CD4-positive, alpha-beta memory T cell (primary cell): ENCODE results near the gene PMF1. TPM values are rescaled to one million over a fixed set of nuclear protein-coding genes. Genes with fewer than 3 reads are reported as not detected.
"Not testable (repeated sequence)": the region's sequence is repeated elsewhere in the genome, so short reads cannot be mapped to it uniquely, and the experiment has no call there.

Experiments used
- CTCF ChIA-PET: fragments of 350-600 bp; sonication (Branson Sonifier 250); formaldehyde crosslinking; loops from one replicate; lab custom pipeline; 2021; ENCODE audit warnings: inconsistent platforms; ENCODE audit not compliant: partially characterized antibody; lab: Charles Lee
- POLR2A ChIA-PET: fragments of 350-600 bp; sonication (Branson Sonifier 250); formaldehyde crosslinking; loops from one replicate; lab custom pipeline; 2021; ENCODE audit not compliant: partially characterized antibody; lab: Charles Lee
- DNase-seq, 5 donors: peaks; one replicate each; pipeline versions ENCODE4 v3.0.0 to v3.0.0-alpha.2; 2020 to 2022; ENCODE audit warnings: mixed read lengths in 1 of 5
- H3K27ac ChIP-seq: one replicate; pipeline ENCODE4 v1.7.0; 2013; ENCODE audit warnings: low read depth, low read length
- H3K27me3 ChIP-seq: 2 replicates; pipeline ENCODE4 v1.7.0; 2013; ENCODE audit warnings: mild to moderate bottlenecking, low read length, moderate library complexity; ENCODE audit not compliant: insufficient read depth
- H3K36me3 ChIP-seq: 2 replicates; pipeline ENCODE4 v1.7.0; 2013; ENCODE audit warnings: mild to moderate bottlenecking, low read length, moderate library complexity; ENCODE audit not compliant: insufficient read depth
- H3K4me1 ChIP-seq: 2 replicates; pipeline ENCODE4 v1.7.0; 2013; ENCODE audit warnings: mild to moderate bottlenecking, low read length, moderate library complexity; ENCODE audit not compliant: insufficient read depth
- H3K4me3 ChIP-seq, 2 donors: one replicate each; pipeline ENCODE4 v1.7.0; 2013; ENCODE audit warnings: low read length in 2 of 2, mild to moderate bottlenecking in 1 of 2
- H3K9me3 ChIP-seq, 2 donors: one replicate each; pipeline ENCODE4 v1.7.0; 2013; ENCODE audit warnings: low read length in 2 of 2, control low read depth in 1 of 2; ENCODE audit not compliant: control insufficient read depth in 1 of 2
- H3K27ac Mint-ChIP-seq, 7 donors: one replicate each; pipeline ENCODE4 v1.8.0; 2020 to 2021; ENCODE audit warnings: mixed read lengths in 7 of 7, mild to moderate bottlenecking in 6 of 7, inconsistent platforms in 3 of 7, moderate library complexity in 3 of 7
- H3K27me3 Mint-ChIP-seq, 2 donors: one replicate each; pipeline ENCODE4 v1.8.0; 2020 to 2021; ENCODE audit warnings: mixed read lengths in 2 of 2
- H3K36me3 Mint-ChIP-seq, 2 donors: one replicate each; pipeline ENCODE4 v1.8.0; 2020 to 2021; ENCODE audit warnings: mixed read lengths in 2 of 2, inconsistent platforms in 1 of 2, mild to moderate bottlenecking in 1 of 2
- H3K4me1 Mint-ChIP-seq, 4 donors: one replicate each; pipeline ENCODE4 v1.8.0; 2020 to 2021; ENCODE audit warnings: mixed read lengths in 4 of 4, mild to moderate bottlenecking in 1 of 4
- H3K4me3 Mint-ChIP-seq, 8 donors: one replicate each; pipeline ENCODE4 v1.8.0; 2020 to 2021; ENCODE audit warnings: mixed read lengths in 8 of 8, mild to moderate bottlenecking in 7 of 8, moderate library complexity in 6 of 8, inconsistent platforms in 3 of 8
- H3K9me3 Mint-ChIP-seq, 8 donors: one replicate each; pipeline ENCODE4 v1.8.0; 2020 to 2021; ENCODE audit warnings: mixed read lengths in 8 of 8, mild to moderate bottlenecking in 5 of 8, inconsistent platforms in 3 of 8, moderate library complexity in 1 of 8
- intact Hi-C: fragments of 100-400 bp; cut with micrococcal nuclease; formaldehyde crosslinking; loops from one replicate; pipeline ENCODE4 v1.15.1; 2023
- polyA plus RNA-seq, 2 donors: library from polyadenylated mRNA; unstranded; fragments of 300-500 nt; fragmentation: Illumina TruSeq; gene quantifications; one replicate each; pipeline ENCODE4 v1.2.3, GENCODE V29; 2021
- total RNA-seq, 2 experiments: library from RNA; stranded (reverse); gene quantifications; one replicate each; pipeline ENCODE4 v1.2.3, GENCODE V29; 2021

Gene PMF1
- total and polyA plus RNA-seq, 4 experiments from 2014 or later, result 39.0 to 106 (median 56.8) TPM

DNA sequence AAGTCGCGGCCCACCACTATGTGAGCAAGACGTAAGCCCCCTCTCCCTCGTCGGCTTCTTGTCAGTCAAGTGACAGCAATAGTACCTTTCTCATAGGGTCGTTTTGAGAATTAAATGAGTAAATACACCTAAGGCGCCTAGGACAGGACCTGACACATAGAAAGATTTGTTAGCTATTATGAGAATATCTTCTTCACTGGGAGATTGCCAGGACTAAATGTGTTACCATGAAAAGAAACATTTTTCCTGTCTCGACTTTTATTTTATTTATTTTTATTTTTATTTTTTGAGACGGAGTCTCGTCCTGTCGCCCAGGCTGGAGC, 798 bp downstream of the PMF1 start:
- Mint-ChIP-seq H3K27me3 (no peaks in the 10 kb centered on the region), H3K36me3 (peaks cover 18 to 39% of the 10 kb centered on the region in 2 donors), H3K27ac (peak overlapping the region; percentile 97 to 100 (median 99)), H3K9me3 (peaks cover 0 to 2% (median 0%) of the 10 kb centered on the region in 8 donors), H3K4me3 (peak overlapping the region; percentile 93 to 99 (median 96)), H3K4me1 (peaks cover 18 to 48% (median 34%) of the 10 kb centered on the region in 4 donors)
- Histone ChIP-seq H3K27ac (peak overlapping the region; percentile 98), H3K4me1 (peaks cover 35% of the 10 kb centered on the region), H3K4me3 (peak overlapping the region; percentile 83 to 93), H3K27me3 (no peaks in the 10 kb centered on the region), H3K36me3 (peaks cover 12% of the 10 kb centered on the region), H3K9me3 (no peaks in the 10 kb centered on the region)
- intact Hi-C loops, result loop anchor here (1.0 to 5.0 kb wide), 5 partner anchors 20 to 281 kb away; partner anchors contain the start of genes KHDC4, LAMTOR2, MEX3A and SMG5
- ChIA-PET CTCF (interaction anchor here (1.0 to 5.2 kb wide), 11 partner anchors 12 to 124 kb away, joined by 3 to 65 read pairs (median 5); partner anchors contain the start of genes CCT3, SLC25A44, SMG5 and TSACC), POLR2A (interaction anchor here (0.8 to 3.8 kb wide), 27 partner anchors 8 to 235 kb away, joined by 3 to 54 read pairs (median 5); partner anchors contain the start of genes ARHGEF2, LMNA, MEX3A and SLC25A44)
- DNase-seq, result no peak

- H3K9me3 Mint-ChIP-seq, result peaks cover 0 to 2% (median 0%) of the 10 kb centered on the region in 8 donors
- peaks cover 13 to 35% of the 10 kb centered on the region in 2 donors for H3K36me3 Mint-ChIP-seq
- H3K9me3 ChIP-seq, result no peaks in the 10 kb centered on the region
- H3K27me3 Mint-ChIP-seq, result no peaks in the 10 kb centered on the region
- peak overlapping the region; percentile 98 for H3K27ac ChIP-seq
- intact Hi-C loops, result loop anchor here (5.0 kb wide), 1 partner anchor 282 kb away; the partner anchor contains the start of gene KHDC4
- peak overlapping the region; percentile 75 to 98 (median 81) for H3K4me3 Mint-ChIP-seq
- H3K4me1 ChIP-seq, result peaks cover 37% of the 10 kb centered on the region
- peaks cover 19 to 50% (median 37%) of the 10 kb centered on the region in 4 donors for H3K4me1 Mint-ChIP-seq
- H3K4me3 ChIP-seq, result no peak overlapping the region
- POLR2A ChIA-PET, result interaction anchor here (0.7 to 3.8 kb wide), 8 partner anchors 8 to 87 kb away, joined by 3 to 38 read pairs (median 5); partner anchors contain the start of genes SLC25A44 and SMG5
- peak overlapping the region; percentile 80 to 100 (median 88) for H3K27ac Mint-ChIP-seq
- no peak for DNase-seq
- H3K27me3 ChIP-seq, result no peaks in the 10 kb centered on the region
- CTCF ChIA-PET, result interaction anchor here (1.1 to 5.2 kb wide), 7 partner anchors 11 to 118 kb away, joined by 3 to 65 read pairs (median 7); partner anchors contain the start of gene SMG5
- H3K36me3 ChIP-seq, result peaks cover 12% of the 10 kb centered on the region
These were observed 1.4 kb downstream of the PMF1 start for GRCh38 chr1:156214024-156214748.

DNA sequence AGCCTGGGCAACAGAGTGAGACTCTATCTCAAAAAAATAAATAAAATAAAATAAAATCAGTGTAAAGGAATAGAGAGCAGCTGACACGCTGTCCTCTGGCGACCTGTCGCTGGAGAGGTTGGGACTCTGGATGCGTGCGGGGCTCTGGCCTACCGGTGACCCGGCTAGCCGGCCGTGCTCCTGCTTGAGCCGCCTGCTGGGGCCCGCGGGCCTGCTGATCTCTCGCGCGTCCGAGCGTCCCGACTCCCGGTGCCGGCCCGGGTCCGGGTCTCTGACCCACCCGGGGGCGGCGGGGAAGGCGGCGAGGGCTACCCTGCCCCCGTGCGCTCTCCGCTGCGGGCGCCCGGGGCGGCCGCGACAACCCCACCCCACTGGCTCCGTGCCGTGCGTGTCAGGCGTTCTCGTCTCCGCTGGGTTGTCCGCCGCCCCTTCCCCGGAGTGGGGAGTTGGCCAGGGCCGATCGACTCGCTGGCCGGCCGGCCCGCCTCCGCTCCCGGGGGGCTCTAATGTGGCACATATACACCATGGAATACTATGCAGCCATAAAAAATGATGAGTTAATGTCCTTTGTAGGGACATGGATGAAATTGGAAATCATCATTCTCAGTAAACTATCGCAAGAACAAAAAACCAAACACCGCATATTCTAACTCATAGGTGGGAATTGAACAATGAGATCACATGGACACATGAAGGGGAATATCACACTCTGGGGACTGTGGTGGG, 3.7 kb downstream of the PMF1 start:
- H3K27ac ChIP-seq, H3K4me3 ChIP-seq, H3K9me3 Mint-ChIP-seq, intact Hi-C loops, H3K36me3 ChIP-seq, DNase-seq, H3K4me3 Mint-ChIP-seq, H3K9me3 ChIP-seq, H3K27me3 Mint-ChIP-seq, H3K27me3 ChIP-seq: not testable (repeated sequence)
- Mint-ChIP-seq H3K4me1 (peaks cover 28 to 63% (median 47%) of the 10 kb centered on the region in 4 donors), H3K36me3 (peaks cover 18 to 28% of the 10 kb centered on the region in 2 donors), H3K27ac (peak overlapping the region in 1 of 7 donors; percentile 60)
- POLR2A ChIA-PET, result interaction anchor here (1.2 kb wide), 1 partner anchor 124 kb away, joined by 3 read pairs; no protein-coding TSS in a partner anchor
- CTCF ChIA-PET, result interaction anchor here (5.2 kb wide), 1 partner anchor 9 kb away, joined by 65 read pairs; no protein-coding TSS in a partner anchor
- H3K4me1 ChIP-seq, result peaks cover 41% of the 10 kb centered on the region

DNA sequence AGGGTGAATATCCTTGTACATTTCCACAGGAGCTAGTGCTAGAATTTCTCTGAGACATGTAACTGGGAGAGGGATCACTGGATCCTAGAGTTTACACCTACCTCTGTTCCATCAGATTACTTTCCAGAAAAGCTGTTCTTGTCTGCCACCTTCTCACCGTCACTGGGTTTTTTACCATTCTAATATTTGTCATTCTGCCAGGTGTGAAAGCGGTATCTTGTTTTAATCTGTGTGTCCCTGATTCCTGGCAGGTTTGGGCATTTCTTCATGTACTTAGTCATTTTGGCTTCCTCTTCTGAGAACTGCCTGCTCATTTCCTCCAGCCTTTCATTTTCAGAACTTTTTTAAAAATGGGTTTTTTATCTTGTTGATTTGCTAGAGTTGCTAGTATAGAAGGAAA, 5.1 kb downstream of the PMF1 start:
- intact Hi-C loops, result no loop called here
- Mint-ChIP-seq H3K36me3 (peaks cover 28 to 38% of the 10 kb centered on the region in 2 donors), H3K27me3 (no peaks in the 10 kb centered on the region), H3K4me1 (peaks cover 30 to 69% (median 49%) of the 10 kb centered on the region in 4 donors), H3K27ac (peak overlapping the region; percentile 73 to 96 (median 93)), H3K4me3 (peak overlapping the region; percentile 4 to 80 (median 72)), H3K9me3 (no peaks in the 10 kb centered on the region)
- H3K36me3 ChIP-seq, result peaks cover 11% of the 10 kb centered on the region
- H3K27ac ChIP-seq, result peak overlapping the region; percentile 52
- DNase-seq, result peak; percentile 26 to 71 (median 44)
- POLR2A ChIA-PET, result no interaction called here
- H3K4me1 ChIP-seq, result peaks cover 35% of the 10 kb centered on the region
- H3K4me3 ChIP-seq, result peak overlapping the region in 1 of 2 donors; percentile 15
- H3K9me3 ChIP-seq, result no peaks in the 10 kb centered on the region
- CTCF ChIA-PET, result interaction anchor here (0.8 to 1.1 kb wide), 2 partner anchors 11 to 15 kb away, joined by 3 read pairs; no protein-coding TSS in a partner anchor
- H3K27me3 ChIP-seq, result no peaks in the 10 kb centered on the region

DNA sequence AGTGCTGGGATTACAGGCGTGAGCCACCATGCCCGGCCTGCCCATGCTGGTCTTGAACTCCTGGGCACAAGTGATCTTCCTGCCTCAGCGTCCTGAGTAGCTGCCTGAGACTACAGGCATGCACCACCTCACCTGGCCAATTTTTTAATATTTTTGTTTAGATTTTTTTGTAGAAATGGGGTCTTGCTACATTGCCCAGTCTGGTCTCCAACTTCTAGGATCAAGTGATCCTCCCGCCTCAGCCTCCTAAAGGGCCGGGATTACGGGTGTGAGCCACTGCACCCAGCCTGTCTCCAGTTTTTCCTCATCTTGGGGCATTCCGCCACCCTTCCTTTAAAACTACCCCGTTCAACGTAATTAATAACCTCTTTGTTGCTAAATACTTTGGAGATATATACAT, 7.4 kb downstream of the PMF1 start:
- Mint-ChIP-seq H3K27ac (no peak overlapping the region), H3K9me3 (no peaks in the 10 kb centered on the region), H3K27me3 (no peaks in the 10 kb centered on the region), H3K4me1 (peaks cover 34 to 55% (median 46%) of the 10 kb centered on the region in 4 donors), H3K36me3 (peaks cover 39 to 42% of the 10 kb centered on the region in 2 donors), H3K4me3 (no peak overlapping the region)
- Histone ChIP-seq H3K36me3 (peaks cover 20% of the 10 kb centered on the region), H3K4me1 (peaks cover 25% of the 10 kb centered on the region), H3K27ac (no peak overlapping the region), H3K4me3 (no peak overlapping the region), H3K27me3 (no peaks in the 10 kb centered on the region), H3K9me3 (no peaks in the 10 kb centered on the region)
- CTCF ChIA-PET, result interaction anchor here (0.6 to 1.6 kb wide), 3 partner anchors 37 to 123 kb away, joined by 3 to 6 read pairs (median 5); no protein-coding TSS in a partner anchor
- POLR2A ChIA-PET, result interaction anchor here (1.4 kb wide), 1 partner anchor 22 kb away, joined by 4 read pairs; no protein-coding TSS in a partner anchor
- no peak for DNase-seq
- intact Hi-C loops, result no loop called here

GRCh38 chr1:156221986-156222692, 9.3 kb downstream of the PMF1 start:
- Histone ChIP-seq H3K27me3 (no peaks in the 10 kb centered on the region), H3K36me3 (peaks cover 26% of the 10 kb centered on the region), H3K27ac (no peak overlapping the region), H3K9me3 (no peaks in the 10 kb centered on the region), H3K4me1 (peaks cover 27% of the 10 kb centered on the region), H3K4me3 (no peak overlapping the region)
- peaks cover 51 to 54% of the 10 kb centered on the region in 2 donors for H3K36me3 Mint-ChIP-seq
- H3K4me1 Mint-ChIP-seq, result peaks cover 38 to 62% (median 50%) of the 10 kb centered on the region in 4 donors
- intact Hi-C loops, result no loop called here
- no peaks in the 10 kb centered on the region for H3K9me3 Mint-ChIP-seq
- CTCF ChIA-PET, result interaction anchor here (1.3 to 10.2 kb wide), 3 partner anchors 11 to 128 kb away, joined by 4 to 189 read pairs (median 121); no protein-coding TSS in a partner anchor
- POLR2A ChIA-PET, result interaction anchor here (1.1 kb wide), 1 partner anchor 9 kb away, joined by 9 read pairs; the partner anchor contains the start of gene PMF1
- DNase-seq, result no peak
- no peaks in the 10 kb centered on the region for H3K27me3 Mint-ChIP-seq
- peak overlapping the region in 6 of 7 donors; percentile 52 to 83 (median 80) for H3K27ac Mint-ChIP-seq
- peak overlapping the region in 1 of 8 donors; percentile 6 for H3K4me3 Mint-ChIP-seq
